ENCODE data around the gene SUMO4. TPM values are rescaled to one million over a fixed set of nuclear protein-coding genes. Genes with fewer than 3 reads are reported as not detected.

SUMO4 gene
- total RNA-seq, 2 donors from 2014 or later: 2.0 to 2.4 TPM

- H3K27me3 ChIP-seq (replicated peaks; ENCODE audit: insufficient read depth): no peaks in the 10 kb centered on the region
- H3K9me3 ChIP-seq: no peaks in the 10 kb centered on the region
- no peak overlapping the region for H3K27ac ChIP-seq
- H3K4me3 ChIP-seq: no peak overlapping the region
- no peak for DNase-seq (ENCODE audit: low spot score)
- 84% methylated on average over 6 of the region's 6 CpGs for WGBS
- H3K4me1 ChIP-seq (replicated peaks): no peaks in the 10 kb centered on the region
- intact Hi-C loops (cut with DNase I): no loop called here
- TF ChIP-seq POLR2A (IDR thresholded peaks at IDR 0.05) (no peak), CTCF (IDR thresholded peaks at IDR 0.05) (no peak), POLR2AphosphoS5 (IDR thresholded peaks at IDR 0.05) (no peak)
- no peaks in the 10 kb centered on the region for H3K36me3 ChIP-seq
Measured at GRCh38 chr6:149445095-149445466, 45.0 kb downstream of the SUMO4 start.

- WGBS: 97% methylated on average over 7 of the region's 7 CpGs
- intact Hi-C loops (cut with DNase I): no loop called here
- DNase-seq (ENCODE audit: low spot score): no peak
Measured at GRCh38 chr6:149445573-149445972, 45.5 kb downstream of the SUMO4 start.

GRCh38 chr6:149446791-149447376 lies 46.8 kb downstream of the SUMO4 start:
- TF ChIP-seq POLR2AphosphoS5 (IDR thresholded peaks at IDR 0.05) (no peak), POLR2A (IDR thresholded peaks at IDR 0.05) (no peak), CTCF (IDR thresholded peaks at IDR 0.05) (no peak)
- Histone ChIP-seq H3K4me3 (no peak overlapping the region), H3K36me3 (no peaks in the 10 kb centered on the region), H3K4me1 (replicated peaks) (no peaks in the 10 kb centered on the region), H3K9me3 (no peaks in the 10 kb centered on the region), H3K27ac (no peak overlapping the region), H3K27me3 (replicated peaks; ENCODE audit: insufficient read depth) (no peaks in the 10 kb centered on the region)
- WGBS: 89% methylated on average over 5 of the region's 5 CpGs
- intact Hi-C loops (cut with DNase I): no loop called here
- DNase-seq (ENCODE audit: low spot score): no peak

More at GRCh38 chr6:149445573-149445972, 45.5 kb downstream of the SUMO4 start:
- H3K4me1 ChIP-seq (replicated peaks): no peaks in the 10 kb centered on the region
- no peak overlapping the region for H3K27ac ChIP-seq
- TF ChIP-seq POLR2A (IDR thresholded peaks at IDR 0.05): no peak
- no peak for TF ChIP-seq POLR2AphosphoS5 (IDR thresholded peaks at IDR 0.05)
- TF ChIP-seq CTCF (IDR thresholded peaks at IDR 0.05): no peak
- H3K9me3 ChIP-seq: no peaks in the 10 kb centered on the region
- no peaks in the 10 kb centered on the region for H3K36me3 ChIP-seq
- no peaks in the 10 kb centered on the region for H3K27me3 ChIP-seq (replicated peaks; ENCODE audit: insufficient read depth)
- H3K4me3 ChIP-seq: no peak overlapping the region

GRCh38 chr6:149448821-149449453 lies 48.9 kb downstream of the SUMO4 start:
- DNase-seq (ENCODE audit: low spot score): no peak
- no peak overlapping the region for H3K4me3 ChIP-seq
- WGBS: 72% methylated on average over 5 of the region's 5 CpGs
- peaks cover 3% of the 10 kb centered on the region for H3K4me1 ChIP-seq (replicated peaks)
- H3K9me3 ChIP-seq: no peaks in the 10 kb centered on the region
- intact Hi-C loops (cut with DNase I): no loop called here
- H3K36me3 ChIP-seq: no peaks in the 10 kb centered on the region
- no peaks in the 10 kb centered on the region for H3K27me3 ChIP-seq (replicated peaks; ENCODE audit: insufficient read depth)
- no peak overlapping the region for H3K27ac ChIP-seq
- TF ChIP-seq CTCF (IDR thresholded peaks at IDR 0.05) (no peak), POLR2A (IDR thresholded peaks at IDR 0.05) (no peak), POLR2AphosphoS5 (IDR thresholded peaks at IDR 0.05) (no peak)
